HepG2 (cell line): ENCODE data around the gene PREX1. TPM values are rescaled to one million over a fixed set of nuclear protein-coding genes. Genes with fewer than 3 reads are reported as not detected.

Experiments
- ATAC-seq: fragments of 200-7000 bp; cut with Tn5 transposase; 3 replicates; pipeline ENCODE4 v1.9.1; 2020; ENCODE audit warnings: mild to moderate bottlenecking, moderate library complexity
- BruUV-seq: library from RNA; stranded (reverse); fragments of 400-500 nt; replicated peaks from 2 replicates; lab custom pipeline; 2021; lab: Mats Ljungman, UMichigan
- CTCF ChIA-PET: fragments of 300-600 bp; formaldehyde crosslinking; extraction: SDS; loops from one replicate; lab custom pipeline; 2021; ENCODE audit warnings: low total read pairs, inconsistent platforms, low intra/inter-chr PET ratio; lab: Yijun Ruan, JAX
- POLR2A ChIA-PET: fragments of 350-600 bp; sonication (Branson Sonifier 250); formaldehyde crosslinking; loops from one replicate; lab custom pipeline; 2020; ENCODE audit warnings: antibody characterized with exemption, inconsistent platforms; lab: Yijun Ruan, JAX
- DNase-seq: peaks from one replicate; pipeline ENCODE4 v3.0.0-alpha.2; 2015; ENCODE audit warnings: low spot score
- FAIRE-seq: peaks from 3 replicates; lab custom pipeline; 2011; peaks lifted over from hg19 to GRCh38; lab: Jason Lieb, UNC
- H2AFZ ChIP-seq: one replicate; pipeline ENCODE4 v1.6.1; 2011; ENCODE audit warnings: low read length, inconsistent platforms
- H3K27ac ChIP-seq: fragments of 300-600 bp; 3 replicates; pipeline ENCODE4 v1.8.0; 2011; ENCODE audit warnings: mixed run types, mild to moderate bottlenecking, mixed read lengths, low read length, inconsistent platforms; ENCODE audit not compliant: insufficient read depth; ENCODE audit errors: extremely low read length
- H3K27me3 ChIP-seq, 2 experiments: fragments of 200-600 bp in 1 of 2; 2 replicates in 1 of 2; 3 replicates in 1 of 2; pipeline versions ENCODE4 v1.6.0 to v1.8.0; 2011; ENCODE audit warnings: low read length in 2 of 2, mild to moderate bottlenecking in 2 of 2, moderate library complexity in 2 of 2, inconsistent platforms in 1 of 2; ENCODE audit not compliant: insufficient read depth in 2 of 2, control insufficient read depth in 1 of 2
- H3K36me3 ChIP-seq, 2 experiments: fragments of 200-600 bp in 1 of 2; replicated peaks in 1 of 2; 2 replicates in 1 of 2; 3 replicates in 1 of 2; pipeline versions ENCODE4 v1.5.1 to v1.8.0; 2011; ENCODE audit warnings: low read length in 2 of 2, inconsistent platforms in 1 of 2; ENCODE audit not compliant: insufficient read depth in 2 of 2, control insufficient read depth in 1 of 2
- H3K4me1 ChIP-seq: 2 replicates; pipeline ENCODE4 v1.5.1; 2012; ENCODE audit warnings: low read length, inconsistent platforms; ENCODE audit not compliant: insufficient read depth
- H3K4me2 ChIP-seq: 2 replicates; pipeline ENCODE4 v1.6.0; 2011; ENCODE audit warnings: low read depth, low read length, inconsistent platforms
- H3K4me3 ChIP-seq, 3 experiments: fragments of 200-600 bp in 1 of 3; sonication (generic), shearing (Covaris generic) in 1 of 3; replicated peaks in 1 of 3; 2 replicates each; pipeline ENCODE4 v1.5.1; 2011 to 2016; ENCODE audit warnings: low read length in 3 of 3, inconsistent platforms in 2 of 3, low read depth in 2 of 3, mild to moderate bottlenecking in 2 of 3, control low read depth in 1 of 3, mixed read lengths in 1 of 3; ENCODE audit not compliant: insufficient read depth in 1 of 3
- H3K79me2 ChIP-seq: one replicate; pipeline ENCODE4 v1.6.1; 2011; ENCODE audit warnings: low read length, inconsistent platforms; ENCODE audit not compliant: insufficient read depth
- H3K9ac ChIP-seq: 2 replicates; pipeline ENCODE4 v1.6.0; 2011; ENCODE audit warnings: mild to moderate bottlenecking, low read depth, low read length, inconsistent platforms; ENCODE audit not compliant: insufficient read depth
- H3K9me3 ChIP-seq: 2 replicates; pipeline ENCODE4 v1.5.1; 2012; ENCODE audit warnings: mild to moderate bottlenecking, low read length
- H4K20me1 ChIP-seq: 2 replicates; pipeline ENCODE4 v1.6.0; 2011; ENCODE audit warnings: inconsistent platforms, mild to moderate bottlenecking, low read length, moderate library complexity; ENCODE audit not compliant: insufficient read depth
- BHLHE40 ChIP-seq: IDR thresholded peaks from 2 replicates; pipeline ENCODE4 v1.6.1; 2011; ENCODE audit warnings: low read length, improper control_type of control experiment
- FUBP1 ChIP-seq: sonication (generic); formaldehyde crosslinking; IDR thresholded peaks from 2 replicates; pipeline ENCODE4 v1.5.1; 2020; ENCODE audit warnings: missing genetic modification reagents, mild to moderate bottlenecking, borderline replicate concordance
- GMEB1 ChIP-seq: sonication (generic); formaldehyde crosslinking; IDR thresholded peaks from 2 replicates; pipeline ENCODE4 v1.5.1; 2020; ENCODE audit warnings: missing genetic modification reagents, mild to moderate bottlenecking, borderline replicate concordance
- GTF2F1 ChIP-seq: fragments of 150-350 bp; IDR thresholded peaks from 2 replicates; pipeline ENCODE4 v1.6.1; 2014; ENCODE audit warnings: low read length
- HNRNPUL1 ChIP-seq: fragments of 200-400 bp; formaldehyde crosslinking; IDR thresholded peaks from 2 replicates; pipeline ENCODE4 v1.6.1; 2017; ENCODE audit warnings: low read depth, mild to moderate bottlenecking, low read length, moderate library complexity
- MYC ChIP-seq: sonication (generic); formaldehyde crosslinking; IDR thresholded peaks from 2 replicates; pipeline ENCODE4 v1.9.0; 2021; ENCODE audit warnings: missing genetic modification reagents, borderline replicate concordance
- NFATC3 ChIP-seq: sonication (generic); formaldehyde crosslinking; IDR thresholded peaks from 2 replicates; pipeline ENCODE4 v1.5.1; 2020; ENCODE audit warnings: mild to moderate bottlenecking, missing genetic modification reagents
- SOX6 ChIP-seq, 2 experiments: fragments of 450-650 bp in 1 of 2; sonication (generic) in 1 of 2; formaldehyde crosslinking in 1 of 2; IDR thresholded peaks; 2 replicates each; pipeline versions ENCODE4 v1.4.0 to v1.6.1; 2017 to 2020; ENCODE audit warnings: antibody characterized with exemption in 1 of 2, mild to moderate bottlenecking in 1 of 2, missing genetic modification reagents in 1 of 2
- SUZ12 ChIP-seq: fragments of 150-350 bp; IDR thresholded peaks from 2 replicates; pipeline ENCODE4 v1.6.1; 2014; ENCODE audit warnings: low read depth, low read length
- ZNF10 ChIP-seq: sonication (generic); formaldehyde crosslinking; IDR thresholded peaks from 2 replicates; pipeline ENCODE4 v1.4.0; 2020; ENCODE audit warnings: mild to moderate bottlenecking, low read depth, missing genetic modification reagents, borderline replicate concordance
- ZNF205 ChIP-seq: IDR thresholded peaks from 2 replicates; pipeline ENCODE4 v1.6.1; 2018; ENCODE audit warnings: missing biosample characterization, missing genetic modification reagents
- ZNF367 ChIP-seq: sonication (generic); formaldehyde crosslinking; IDR thresholded peaks from 2 replicates; pipeline ENCODE4 v1.4.0; 2020; ENCODE audit warnings: missing genetic modification reagents, borderline replicate concordance
- ZNF44 ChIP-seq: sonication (generic); formaldehyde crosslinking; IDR thresholded peaks from 2 replicates; pipeline ENCODE4 v1.5.1; 2020; ENCODE audit warnings: mild to moderate bottlenecking, missing genetic modification reagents
- ZNF768 ChIP-seq: sonication (generic); formaldehyde crosslinking; IDR thresholded peaks from 2 replicates; pipeline ENCODE4 v1.4.0; 2020; ENCODE audit warnings: missing genetic modification reagents
- ZNF841 ChIP-seq: sonication (generic); formaldehyde crosslinking; IDR thresholded peaks from 2 replicates; pipeline ENCODE4 v1.8.1; 2023; ENCODE audit warnings: missing genetic modification reagents, borderline replicate concordance
- ZNF878 ChIP-seq: sonication (generic); formaldehyde crosslinking; IDR thresholded peaks from 2 replicates; pipeline ENCODE4 v1.8.1; 2023; ENCODE audit warnings: mild to moderate bottlenecking, missing genetic modification reagents, moderate library complexity
- ZSCAN21 ChIP-seq: sonication (generic); formaldehyde crosslinking; IDR thresholded peaks from 2 replicates; pipeline ENCODE4 v1.8.0; 2022; ENCODE audit warnings: mild to moderate bottlenecking, missing genetic modification reagents, moderate library complexity, borderline replicate concordance
- WGBS: methylation state at CpG from one replicate; pipeline ENCODE4 v1.1.6; 2017; ENCODE audit warnings: low lambda C conversion rate; 5-methylcytosine and 5-hydroxymethylcytosine counted together
- in situ Hi-C: cut with HindIII; loops from 2 replicates; pipeline ENCODE4 v1.10.0; 2017; ENCODE audit warnings: low pct_unique_long_range_greater_than_20kb; ENCODE audit not compliant: extremely low pct_ligation_motif_present
- intact Hi-C: fragments of 100-400 bp; cut with micrococcal nuclease; formaldehyde crosslinking; loops from one replicate; pipeline ENCODE4 v1.10.0; 2022; ENCODE audit not compliant: unreplicated experiment
- polyA plus RNA-seq, 8 experiments: library from polyadenylated mRNA; depleted of rRNA in 3 of 8; stranded (reverse) in 7 of 8; unstranded in 1 of 8; fragments of >200 nt; fragmentation: Illumina TruSeq in 4 of 8; extraction: Trizol in 4 of 8; gene quantifications; 2 replicates each; pipeline versions ENCODE4 v1.2.1 to v1.2.3, GENCODE V29; 2011 to 2016; ENCODE audit warnings: low read depth in 4 of 8, missing spikeins in 1 of 8, mixed read lengths in 1 of 8; ENCODE audit not compliant: insufficient read depth in 1 of 8
- total RNA-seq, 5 experiments: library from RNA; depleted of rRNA; stranded (reverse); fragments of >200 nt; fragmentation: Illumina TruSeq; extraction: Trizol; gene quantifications; 2 replicates each; pipeline ENCODE4 v1.2.3, GENCODE V29; 2016; ENCODE audit warnings: low read depth in 1 of 5
- TF ChIP-seq, protein P1 (sequence below): IDR thresholded peaks from 2 replicates; pipeline ENCODE4 v1.6.1; 2016
- TF ChIP-seq, protein P2 (sequence below): sonication (generic); formaldehyde crosslinking; IDR thresholded peaks from 2 replicates; pipeline ENCODE4 v1.8.0; 2022; ENCODE audit warnings: mild to moderate bottlenecking, missing genetic modification reagents, borderline replicate concordance

PREX1 gene
- total and polyA plus RNA-seq, 2 of the 13 experiments (the other 11 are each of a cell fraction or from before 2014, with no cell fraction given), result 0.02 to 0.04 TPM

GRCh38 chr20:48812600-48813445, 15.0 kb downstream of the PREX1 start:
- no peaks in the 10 kb centered on the region for H3K4me1 ChIP-seq
- peaks cover 4 to 61% of the 10 kb centered on the region in 2 experiments; a peak in 4 of 5 replicates for H3K27me3 ChIP-seq
- no peak for DNase-seq
- no peaks in the 10 kb centered on the region for H3K36me3 ChIP-seq
- 34% methylated on average over 15 of the region's 15 CpGs for WGBS
- in situ Hi-C loops (no loop called here), intact Hi-C loops (no loop called here)
- H3K79me2 ChIP-seq, result no peaks in the 10 kb centered on the region
- no peak overlapping the region for H3K27ac ChIP-seq
- CTCF ChIA-PET, result no interaction called here
- no peak overlapping the region for H3K9ac ChIP-seq
- H3K4me3 ChIP-seq, result no peak overlapping the region
- TF ChIP-seq GTF2F1 (no peak), BHLHE40 (no peak), ZNF768 (CRISPR knock-in tag) (no peak), ZNF878 (CRISPR knock-in tag) (no peak), ZNF367 (CRISPR knock-in tag) (no peak), HNRNPUL1 (no peak), ZNF10 (CRISPR knock-in tag) (no peak), ZSCAN21 (CRISPR knock-in tag) (no peak), FUBP1 (CRISPR knock-in tag) (no peak), GMEB1 (CRISPR knock-in tag) (no peak), SOX6 (IDR thresholded peaks at IDR 0.05) (no peak), SOX6 (CRISPR knock-in tag; IDR thresholded peaks at IDR 0.05) (no peak), ZNF205 (no peak), NFATC3 (CRISPR knock-in tag) (no peak), ZNF44 (CRISPR knock-in tag) (no peak), ZNF841 (CRISPR knock-in tag) (no peak), SUZ12 (no peak), MYC (no peak)
- TF ChIP-seq, protein P1, sequence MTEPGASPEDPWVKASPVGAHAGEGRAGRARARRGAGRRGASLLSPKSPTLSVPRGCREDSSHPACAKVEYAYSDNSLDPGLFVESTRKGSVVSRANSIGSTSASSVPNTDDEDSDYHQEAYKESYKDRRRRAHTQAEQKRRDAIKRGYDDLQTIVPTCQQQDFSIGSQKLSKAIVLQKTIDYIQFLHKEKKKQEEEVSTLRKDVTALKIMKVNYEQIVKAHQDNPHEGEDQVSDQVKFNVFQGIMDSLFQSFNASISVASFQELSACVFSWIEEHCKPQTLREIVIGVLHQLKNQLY (CRISPR knock-in tag), result no peak
- TF ChIP-seq, protein P2, sequence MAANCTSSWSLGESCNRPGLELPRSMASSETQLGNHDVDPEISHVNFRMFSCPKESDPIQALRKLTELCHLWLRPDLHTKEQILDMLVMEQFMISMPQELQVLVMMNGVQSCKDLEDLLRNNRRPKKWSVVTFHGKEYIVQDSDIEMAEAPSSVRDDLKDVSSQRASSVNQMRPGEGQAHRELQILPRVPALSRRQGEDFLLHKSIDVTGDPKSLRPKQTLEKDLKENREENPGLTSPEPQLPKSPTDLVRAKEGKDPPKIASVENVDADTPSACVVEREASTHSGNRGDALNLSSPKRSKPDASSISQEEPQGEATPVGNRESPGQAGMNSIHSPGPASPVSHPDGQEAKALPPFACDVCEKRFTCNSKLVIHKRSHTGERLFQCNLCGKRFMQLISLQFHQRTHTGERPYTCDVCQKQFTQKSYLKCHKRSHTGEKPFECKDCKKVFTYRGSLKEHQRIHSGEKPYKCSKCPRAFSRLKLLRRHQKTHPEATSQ, result no peak
- no peak overlapping the region for H3K4me2 ChIP-seq
- POLR2A ChIA-PET, result no interaction called here
- ATAC-seq, result no peak
- H3K9me3 ChIP-seq, result no peaks in the 10 kb centered on the region
- FAIRE-seq, result no peak
- no TSS peak for BruUV-seq
- no peaks in the 10 kb centered on the region; the same call in 1 of the 2 replicates for H4K20me1 ChIP-seq
- no peak overlapping the region for H2AFZ ChIP-seq
